ENCODE measurements around the gene CEP72.

Gene CEP72

GRCh38 chr5:620152-620551 is 8.0 kb downstream of the CEP72 start:
- no peak for DNase-seq (ENCODE audit: low read depth)
- no peak for TF ChIP-seq CTCF (conservative IDR thresholded peaks at IDR 0.05; ENCODE audit: low read depth, low read length)
- no peak overlapping the region for H3K4me3 ChIP-seq (ENCODE audit: low read length)

- no peak overlapping the region for H3K4me3 ChIP-seq (ENCODE audit: low read length)
- no peak for DNase-seq (ENCODE audit: low read depth)
- TF ChIP-seq CTCF (conservative IDR thresholded peaks at IDR 0.05; ENCODE audit: low read depth, low read length): no peak
These were observed 8.5 kb downstream of the CEP72 start for GRCh38 chr5:620586-621180.

GRCh38 chr5:621341-621761 is 9.2 kb downstream of the CEP72 start:
- no peak for TF ChIP-seq CTCF (conservative IDR thresholded peaks at IDR 0.05; ENCODE audit: low read depth, low read length)
- H3K4me3 ChIP-seq (ENCODE audit: low read length): no peak overlapping the region
- DNase-seq (ENCODE audit: low read depth): no peak

GRCh38 chr5:622359-622758 is 10.2 kb downstream of the CEP72 start:
- no peak for TF ChIP-seq CTCF (conservative IDR thresholded peaks at IDR 0.05; ENCODE audit: low read depth, low read length)
- DNase-seq (ENCODE audit: low read depth): no peak
- no peak overlapping the region for H3K4me3 ChIP-seq (ENCODE audit: low read length)

- no peak for DNase-seq (ENCODE audit: low read depth)
- no peak for TF ChIP-seq CTCF (conservative IDR thresholded peaks at IDR 0.05; ENCODE audit: low read depth, low read length)
- H3K4me3 ChIP-seq (ENCODE audit: low read length): no peak overlapping the region
These were observed 10.9 kb downstream of the CEP72 start for GRCh38 chr5:622946-623522.

- no peak for DNase-seq (ENCODE audit: low read depth)
- no peak overlapping the region for H3K4me3 ChIP-seq (ENCODE audit: low read length)
- no peak for TF ChIP-seq CTCF (conservative IDR thresholded peaks at IDR 0.05; ENCODE audit: low read depth, low read length)
These were observed 11.4 kb downstream of the CEP72 start for GRCh38 chr5:623531-623930.
